ENCODE measurements around the gene UBL4A.
"Not testable (repeated sequence)": the region's sequence is repeated elsewhere in the genome, so short reads cannot be mapped to it uniquely, and the experiment has no call there.

UBL4A gene

DNA sequence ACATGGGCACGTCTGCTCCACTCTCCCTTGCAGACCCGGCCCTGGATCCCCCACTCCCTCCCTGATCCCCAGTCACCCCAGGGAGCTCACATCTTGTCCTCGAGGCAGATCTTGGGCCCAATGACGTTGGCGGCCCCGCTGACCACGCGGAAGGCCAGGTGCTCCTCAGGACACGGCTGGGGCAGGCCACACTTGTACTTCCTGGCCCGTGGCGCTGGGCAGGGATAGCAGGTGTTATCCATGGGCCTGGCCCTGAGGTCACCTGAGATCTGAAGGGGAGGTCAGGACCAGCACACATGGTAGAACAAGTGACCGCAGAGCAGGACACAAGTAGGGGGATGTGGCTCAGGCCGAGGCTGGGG is 21.9 kb upstream of the UBL4A start:
- TF ChIP-seq CTCF (IDR thresholded peaks at IDR 0.05; ENCODE audit: insufficient read depth, low read depth, low read length, missing control alignments), result no peak
- H3K4me3 ChIP-seq (ENCODE audit: low read length), result no peak overlapping the region
- DNase-seq (ENCODE audit: low read depth), result no peak

- TF ChIP-seq CTCF (IDR thresholded peaks at IDR 0.05; ENCODE audit: insufficient read depth, low read depth, low read length, missing control alignments), result no peak
- DNase-seq (ENCODE audit: low read depth), result no peak
- H3K4me3 ChIP-seq (ENCODE audit: low read length), result no peak overlapping the region
Observed at GRCh38 chrX:154507673-154508383, 21.4 kb upstream of the UBL4A start.

GRCh38 chrX:154506483-154507332 is 20.3 kb upstream of the UBL4A start:
- no peak for DNase-seq (ENCODE audit: low read depth)

DNA sequence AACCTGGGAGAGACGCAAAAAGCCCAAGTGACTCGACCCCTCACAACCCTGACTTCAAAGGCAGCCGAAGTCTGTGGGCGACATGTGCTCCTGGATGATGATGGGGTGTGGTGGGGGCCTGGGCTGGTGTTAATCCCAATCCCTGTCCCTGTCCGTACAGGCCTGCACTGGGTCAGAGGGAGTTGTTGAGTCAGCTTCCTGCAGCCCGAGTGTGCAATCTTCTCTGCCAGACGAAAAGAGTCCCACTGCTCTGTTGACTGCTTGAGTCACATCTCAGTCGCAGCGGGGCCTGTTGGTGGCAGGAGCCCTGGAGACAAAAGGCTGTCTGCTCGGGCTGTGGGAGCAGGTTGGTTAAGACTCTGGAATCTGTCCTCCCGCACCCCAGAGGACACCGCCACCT is 19.3 kb upstream of the UBL4A start:
- H3K4me3 ChIP-seq (ENCODE audit: low read length), result no peak overlapping the region
- DNase-seq (ENCODE audit: low read depth), result peak; percentile 66
- no peak for TF ChIP-seq CTCF (IDR thresholded peaks at IDR 0.05; ENCODE audit: insufficient read depth, low read depth, low read length, missing control alignments)

More at GRCh38 chrX:154506483-154507332, 20.3 kb upstream of the UBL4A start:
- no peak overlapping the region for H3K4me3 ChIP-seq (ENCODE audit: low read length)
- TF ChIP-seq CTCF (IDR thresholded peaks at IDR 0.05; ENCODE audit: insufficient read depth, low read depth, low read length, missing control alignments), result no peak

DNA sequence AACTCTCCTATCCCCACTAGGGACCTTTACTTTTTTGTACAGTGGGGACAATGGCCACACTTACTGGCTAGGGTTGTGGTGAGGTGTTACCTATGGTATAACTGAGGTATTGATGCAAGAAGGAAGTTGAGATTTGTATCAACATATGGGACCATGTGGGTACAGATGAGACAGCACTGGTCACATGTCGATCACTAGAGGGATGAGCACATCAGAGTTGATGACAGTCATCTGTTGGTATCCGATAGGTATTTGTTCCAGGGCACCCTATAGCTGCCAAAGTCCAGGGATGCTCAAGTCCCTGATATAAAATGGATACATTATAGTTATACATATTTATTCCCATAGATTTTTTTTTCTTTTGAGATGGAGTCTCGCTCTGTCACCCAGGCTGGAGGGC is 16.6 kb upstream of the UBL4A start:
- TF ChIP-seq CTCF (IDR thresholded peaks at IDR 0.05; ENCODE audit: insufficient read depth, low read depth, low read length, missing control alignments), result no peak
- H3K4me3 ChIP-seq (ENCODE audit: low read length), result no peak overlapping the region
- DNase-seq (ENCODE audit: low read depth), result no peak

DNA sequence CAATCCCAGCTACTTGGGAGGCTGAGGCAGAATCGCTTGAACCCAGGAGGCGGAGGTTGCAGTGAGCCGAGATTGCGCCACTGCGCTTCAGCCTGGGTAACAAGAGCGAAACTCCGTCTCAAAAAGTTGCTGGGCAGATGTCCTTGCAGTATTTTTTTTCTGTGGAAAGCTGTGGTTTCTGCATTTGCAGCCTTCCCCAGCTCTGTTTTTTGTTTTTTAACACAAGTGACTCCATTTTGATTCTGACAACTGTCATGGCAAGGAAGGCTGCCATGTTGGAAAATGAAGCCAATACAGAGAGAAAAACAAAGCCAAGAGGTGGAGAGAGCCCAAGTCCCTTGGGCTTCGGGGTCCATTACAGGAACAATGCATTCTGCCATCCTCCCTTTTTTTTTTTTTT is 15.7 kb upstream of the UBL4A start:
- H3K4me3 ChIP-seq (ENCODE audit: low read length), result no peak overlapping the region
- no peak for DNase-seq (ENCODE audit: low read depth)
- no peak for TF ChIP-seq CTCF (IDR thresholded peaks at IDR 0.05; ENCODE audit: insufficient read depth, low read depth, low read length, missing control alignments)

DNA sequence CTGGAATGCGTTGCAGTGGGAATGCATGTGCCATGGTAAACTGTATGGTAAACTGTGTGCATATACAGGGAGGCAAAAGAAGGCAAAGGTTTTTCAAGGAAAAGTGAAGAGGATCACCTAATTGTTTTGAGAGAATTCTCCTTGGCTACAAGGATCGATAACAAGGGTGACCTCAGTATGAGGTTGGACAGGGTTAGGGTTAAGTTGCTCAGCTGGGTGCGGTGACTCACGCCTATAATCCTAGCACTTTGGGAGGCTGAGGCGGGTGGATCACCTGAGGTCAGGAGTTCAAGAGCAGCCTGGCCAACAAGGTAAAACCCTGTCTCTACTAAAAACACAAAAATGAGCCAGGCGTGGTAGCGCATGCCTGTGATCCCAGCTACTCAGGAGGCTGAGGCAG is 15.0 kb upstream of the UBL4A start:
- H3K4me3 ChIP-seq (ENCODE audit: low read length); DNase-seq (ENCODE audit: low read depth): not testable (repeated sequence)

- not testable (repeated sequence) for H3K4me3 ChIP-seq (ENCODE audit: low read length); DNase-seq (ENCODE audit: low read depth)
Observed at GRCh38 chrX:154496591-154497137, 10.2 kb upstream of the UBL4A start.

Measured in epithelial cell of esophagus (primary cell).